HepG2 (cell line): ENCODE measurements around the gene ZNF546. TPM values are rescaled to one million over a fixed set of nuclear protein-coding genes. Genes with fewer than 3 reads are reported as not detected.

Experiments used
- ATAC-seq: fragments of 200-7000 bp; cut with Tn5 transposase; 3 replicates; pipeline ENCODE4 v1.9.1; 2020; ENCODE audit warnings: mild to moderate bottlenecking, moderate library complexity
- BruUV-seq: library from RNA; stranded (reverse); fragments of 400-500 nt; replicated peaks from 2 replicates; lab custom pipeline; 2021; lab: Mats Ljungman, UMichigan
- CTCF ChIA-PET: fragments of 300-600 bp; formaldehyde crosslinking; extraction: SDS; loops from one replicate; lab custom pipeline; 2021; ENCODE audit warnings: low total read pairs, inconsistent platforms, low intra/inter-chr PET ratio; lab: Yijun Ruan, JAX
- POLR2A ChIA-PET: fragments of 350-600 bp; sonication (Branson Sonifier 250); formaldehyde crosslinking; loops from one replicate; lab custom pipeline; 2020; ENCODE audit warnings: antibody characterized with exemption, inconsistent platforms; lab: Yijun Ruan, JAX
- DNase-seq: peaks from one replicate; pipeline ENCODE4 v3.0.0-alpha.2; 2015; ENCODE audit warnings: low spot score
- FAIRE-seq: peaks from 3 replicates; lab custom pipeline; 2011; peaks lifted over from hg19 to GRCh38; lab: Jason Lieb, UNC
- H2AFZ ChIP-seq: one replicate; pipeline ENCODE4 v1.6.1; 2011; ENCODE audit warnings: low read length, inconsistent platforms
- H3K27ac ChIP-seq: fragments of 300-600 bp; 3 replicates; pipeline ENCODE4 v1.8.0; 2011; ENCODE audit warnings: mixed run types, mild to moderate bottlenecking, mixed read lengths, low read length, inconsistent platforms; ENCODE audit not compliant: insufficient read depth; ENCODE audit errors: extremely low read length
- H3K27me3 ChIP-seq, 2 experiments: fragments of 200-600 bp in 1 of 2; 2 replicates in 1 of 2; 3 replicates in 1 of 2; pipeline versions ENCODE4 v1.6.0 to v1.8.0; 2011; ENCODE audit warnings: low read length in 2 of 2, mild to moderate bottlenecking in 2 of 2, moderate library complexity in 2 of 2, inconsistent platforms in 1 of 2; ENCODE audit not compliant: insufficient read depth in 2 of 2, control insufficient read depth in 1 of 2
- H3K36me3 ChIP-seq, 2 experiments: fragments of 200-600 bp in 1 of 2; replicated peaks in 1 of 2; 2 replicates in 1 of 2; 3 replicates in 1 of 2; pipeline versions ENCODE4 v1.5.1 to v1.8.0; 2011; ENCODE audit warnings: low read length in 2 of 2, inconsistent platforms in 1 of 2; ENCODE audit not compliant: insufficient read depth in 2 of 2, control insufficient read depth in 1 of 2
- H3K4me1 ChIP-seq: 2 replicates; pipeline ENCODE4 v1.5.1; 2012; ENCODE audit warnings: low read length, inconsistent platforms; ENCODE audit not compliant: insufficient read depth
- H3K4me2 ChIP-seq: 2 replicates; pipeline ENCODE4 v1.6.0; 2011; ENCODE audit warnings: low read depth, low read length, inconsistent platforms
- H3K4me3 ChIP-seq, 3 experiments: fragments of 200-600 bp in 1 of 3; sonication (generic), shearing (Covaris generic) in 1 of 3; replicated peaks in 1 of 3; 2 replicates each; pipeline ENCODE4 v1.5.1; 2011 to 2016; ENCODE audit warnings: low read length in 3 of 3, inconsistent platforms in 2 of 3, low read depth in 2 of 3, mild to moderate bottlenecking in 2 of 3, control low read depth in 1 of 3, mixed read lengths in 1 of 3; ENCODE audit not compliant: insufficient read depth in 1 of 3
- H3K79me2 ChIP-seq: one replicate; pipeline ENCODE4 v1.6.1; 2011; ENCODE audit warnings: low read length, inconsistent platforms; ENCODE audit not compliant: insufficient read depth
- H3K9ac ChIP-seq: 2 replicates; pipeline ENCODE4 v1.6.0; 2011; ENCODE audit warnings: mild to moderate bottlenecking, low read depth, low read length, inconsistent platforms; ENCODE audit not compliant: insufficient read depth
- H3K9me3 ChIP-seq: 2 replicates; pipeline ENCODE4 v1.5.1; 2012; ENCODE audit warnings: mild to moderate bottlenecking, low read length
- H4K20me1 ChIP-seq: 2 replicates; pipeline ENCODE4 v1.6.0; 2011; ENCODE audit warnings: inconsistent platforms, mild to moderate bottlenecking, low read length, moderate library complexity; ENCODE audit not compliant: insufficient read depth
- ATAD3A ChIP-seq: sonication (generic); formaldehyde crosslinking; IDR thresholded peaks from 2 replicates; pipeline ENCODE4 v1.4.0; 2020; ENCODE audit warnings: missing genetic modification reagents
- CREB1 ChIP-seq, 2 experiments: fragments of 450-650 bp in 1 of 2; IDR thresholded peaks; 2 replicates each; pipeline ENCODE4 v1.6.1; 2016 to 2017; ENCODE audit warnings: control low read depth in 1 of 2, mild to moderate bottlenecking in 1 of 2, missing compliant biosample characterization in 1 of 2, missing genetic modification characterization in 1 of 2
- DNMT3B ChIP-seq: conservative IDR thresholded peaks from 2 replicates; pipeline ENCODE4 v1.6.1; 2016; ENCODE audit warnings: missing biosample characterization, control low read depth
- EEA1 ChIP-seq: sonication (generic); formaldehyde crosslinking; IDR thresholded peaks from 2 replicates; pipeline ENCODE4 v1.5.1; 2020; ENCODE audit warnings: mild to moderate bottlenecking, missing genetic modification reagents, borderline replicate concordance
- MBD4 ChIP-seq: IDR thresholded peaks from 2 replicates; pipeline ENCODE4 v1.6.1; 2012; ENCODE audit warnings: low read length, inconsistent platforms, borderline replicate concordance
- MYC ChIP-seq: sonication (generic); formaldehyde crosslinking; IDR thresholded peaks from 2 replicates; pipeline ENCODE4 v1.9.0; 2021; ENCODE audit warnings: missing genetic modification reagents, borderline replicate concordance
- ZNF251 ChIP-seq: sonication (generic); formaldehyde crosslinking; IDR thresholded peaks from 2 replicates; pipeline ENCODE4 v1.9.0; 2021; ENCODE audit warnings: mild to moderate bottlenecking, missing genetic modification reagents
- ZNF30 ChIP-seq: sonication (generic); formaldehyde crosslinking; IDR thresholded peaks from 2 replicates; pipeline ENCODE4 v1.5.0; 2020; ENCODE audit warnings: mild to moderate bottlenecking, missing genetic modification reagents
- ZNF569 ChIP-seq: sonication (generic); formaldehyde crosslinking; IDR thresholded peaks from 2 replicates; pipeline ENCODE4 v1.5.0; 2020; ENCODE audit warnings: mild to moderate bottlenecking, missing genetic modification reagents, moderate library complexity, borderline replicate concordance
- ZNF841 ChIP-seq: sonication (generic); formaldehyde crosslinking; IDR thresholded peaks from 2 replicates; pipeline ENCODE4 v1.8.1; 2023; ENCODE audit warnings: missing genetic modification reagents, borderline replicate concordance
- WGBS: methylation state at CpG from one replicate; pipeline ENCODE4 v1.1.6; 2017; ENCODE audit warnings: low lambda C conversion rate; 5-methylcytosine and 5-hydroxymethylcytosine counted together
- in situ Hi-C: cut with HindIII; loops from 2 replicates; pipeline ENCODE4 v1.10.0; 2017; ENCODE audit warnings: low pct_unique_long_range_greater_than_20kb; ENCODE audit not compliant: extremely low pct_ligation_motif_present
- intact Hi-C: fragments of 100-400 bp; cut with micrococcal nuclease; formaldehyde crosslinking; loops from one replicate; pipeline ENCODE4 v1.10.0; 2022; ENCODE audit not compliant: unreplicated experiment
- polyA plus RNA-seq, 8 experiments: library from polyadenylated mRNA; depleted of rRNA in 3 of 8; stranded (reverse) in 7 of 8; unstranded in 1 of 8; fragments of >200 nt; fragmentation: Illumina TruSeq in 4 of 8; extraction: Trizol in 4 of 8; gene quantifications; 2 replicates each; pipeline versions ENCODE4 v1.2.1 to v1.2.3, GENCODE V29; 2011 to 2016; ENCODE audit warnings: low read depth in 4 of 8, missing spikeins in 1 of 8, mixed read lengths in 1 of 8; ENCODE audit not compliant: insufficient read depth in 1 of 8
- total RNA-seq, 5 experiments: library from RNA; depleted of rRNA; stranded (reverse); fragments of >200 nt; fragmentation: Illumina TruSeq; extraction: Trizol; gene quantifications; 2 replicates each; pipeline ENCODE4 v1.2.3, GENCODE V29; 2016; ENCODE audit warnings: low read depth in 1 of 5
- TF ChIP-seq, protein P1 (sequence below): sonication (generic); formaldehyde crosslinking; IDR thresholded peaks from 2 replicates; pipeline ENCODE4 v1.9.0; 2021; ENCODE audit warnings: mild to moderate bottlenecking, missing genetic modification reagents
- TF ChIP-seq, protein P2 (sequence below): sonication (generic); formaldehyde crosslinking; IDR thresholded peaks from 2 replicates; pipeline ENCODE4 v1.4.0; 2020; ENCODE audit warnings: mild to moderate bottlenecking, missing genetic modification reagents
- TF ChIP-seq, protein P3 (sequence below): IDR thresholded peaks from 2 replicates; pipeline ENCODE4 v1.6.1; 2016
- TF ChIP-seq, protein P4 (sequence below): IDR thresholded peaks from 2 replicates; pipeline ENCODE4 v1.6.1; 2018; ENCODE audit warnings: missing genetic modification reagents, mild to moderate bottlenecking, missing compliant biosample characterization

The ZNF546 gene
- total and polyA plus RNA-seq, 2 of the 13 experiments (the other 11 are each of a cell fraction or from before 2014, with no cell fraction given): 2.2 to 4.1 TPM

DNA sequence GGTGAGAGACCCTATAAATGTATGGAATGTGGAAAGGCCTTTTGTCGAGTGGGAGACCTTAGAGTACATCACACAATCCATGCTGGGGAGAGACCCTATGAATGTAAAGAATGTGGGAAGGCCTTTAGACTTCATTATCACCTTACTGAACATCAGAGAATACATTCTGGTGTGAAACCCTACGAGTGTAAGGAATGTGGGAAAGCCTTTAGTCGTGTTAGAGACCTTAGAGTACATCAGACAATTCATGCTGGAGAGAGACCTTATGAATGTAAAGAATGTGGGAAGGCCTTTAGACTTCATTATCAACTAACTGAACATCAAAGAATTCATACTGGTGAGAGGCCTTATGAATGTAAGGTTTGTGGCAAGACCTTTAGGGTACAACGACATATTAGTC, 17.1 kb downstream of the ZNF546 start (continued):
- TF ChIP-seq, protein P1, sequence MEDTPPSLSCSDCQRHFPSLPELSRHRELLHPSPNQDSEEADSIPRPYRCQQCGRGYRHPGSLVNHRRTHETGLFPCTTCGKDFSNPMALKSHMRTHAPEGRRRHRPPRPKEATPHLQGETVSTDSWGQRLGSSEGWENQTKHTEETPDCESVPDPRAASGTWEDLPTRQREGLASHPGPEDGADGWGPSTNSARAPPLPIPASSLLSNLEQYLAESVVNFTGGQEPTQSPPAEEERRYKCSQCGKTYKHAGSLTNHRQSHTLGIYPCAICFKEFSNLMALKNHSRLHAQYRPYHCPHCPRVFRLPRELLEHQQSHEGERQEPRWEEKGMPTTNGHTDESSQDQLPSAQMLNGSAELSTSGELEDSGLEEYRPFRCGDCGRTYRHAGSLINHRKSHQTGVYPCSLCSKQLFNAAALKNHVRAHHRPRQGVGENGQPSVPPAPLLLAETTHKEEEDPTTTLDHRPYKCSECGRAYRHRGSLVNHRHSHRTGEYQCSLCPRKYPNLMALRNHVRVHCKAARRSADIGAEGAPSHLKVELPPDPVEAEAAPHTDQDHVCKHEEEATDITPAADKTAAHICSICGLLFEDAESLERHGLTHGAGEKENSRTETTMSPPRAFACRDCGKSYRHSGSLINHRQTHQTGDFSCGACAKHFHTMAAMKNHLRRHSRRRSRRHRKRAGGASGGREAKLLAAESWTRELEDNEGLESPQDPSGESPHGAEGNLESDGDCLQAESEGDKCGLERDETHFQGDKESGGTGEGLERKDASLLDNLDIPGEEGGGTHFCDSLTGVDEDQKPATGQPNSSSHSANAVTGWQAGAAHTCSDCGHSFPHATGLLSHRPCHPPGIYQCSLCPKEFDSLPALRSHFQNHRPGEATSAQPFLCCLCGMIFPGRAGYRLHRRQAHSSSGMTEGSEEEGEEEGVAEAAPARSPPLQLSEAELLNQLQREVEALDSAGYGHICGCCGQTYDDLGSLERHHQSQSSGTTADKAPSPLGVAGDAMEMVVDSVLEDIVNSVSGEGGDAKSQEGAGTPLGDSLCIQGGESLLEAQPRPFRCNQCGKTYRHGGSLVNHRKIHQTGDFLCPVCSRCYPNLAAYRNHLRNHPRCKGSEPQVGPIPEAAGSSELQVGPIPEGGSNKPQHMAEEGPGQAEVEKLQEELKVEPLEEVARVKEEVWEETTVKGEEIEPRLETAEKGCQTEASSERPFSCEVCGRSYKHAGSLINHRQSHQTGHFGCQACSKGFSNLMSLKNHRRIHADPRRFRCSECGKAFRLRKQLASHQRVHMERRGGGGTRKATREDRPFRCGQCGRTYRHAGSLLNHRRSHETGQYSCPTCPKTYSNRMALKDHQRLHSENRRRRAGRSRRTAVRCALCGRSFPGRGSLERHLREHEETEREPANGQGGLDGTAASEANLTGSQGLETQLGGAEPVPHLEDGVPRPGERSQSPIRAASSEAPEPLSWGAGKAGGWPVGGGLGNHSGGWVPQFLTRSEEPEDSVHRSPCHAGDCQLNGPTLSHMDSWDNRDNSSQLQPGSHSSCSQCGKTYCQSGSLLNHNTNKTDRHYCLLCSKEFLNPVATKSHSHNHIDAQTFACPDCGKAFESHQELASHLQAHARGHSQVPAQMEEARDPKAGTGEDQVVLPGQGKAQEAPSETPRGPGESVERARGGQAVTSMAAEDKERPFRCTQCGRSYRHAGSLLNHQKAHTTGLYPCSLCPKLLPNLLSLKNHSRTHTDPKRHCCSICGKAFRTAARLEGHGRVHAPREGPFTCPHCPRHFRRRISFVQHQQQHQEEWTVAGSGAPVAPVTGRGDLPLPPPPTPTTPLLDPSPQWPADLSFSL (CRISPR knock-in tag): no peak
- no peak for TF ChIP-seq ZNF30 (CRISPR knock-in tag)
- TF ChIP-seq CREB1 (IDR thresholded peaks at IDR 0.05): no peak
- TF ChIP-seq CREB1 (CRISPR knock-in tag; IDR thresholded peaks at IDR 0.05): no peak
- no peak for TF ChIP-seq ZNF841 (CRISPR knock-in tag)
- TF ChIP-seq DNMT3B: no peak
- TF ChIP-seq, all 625 proteins: peak for 0

DNA sequence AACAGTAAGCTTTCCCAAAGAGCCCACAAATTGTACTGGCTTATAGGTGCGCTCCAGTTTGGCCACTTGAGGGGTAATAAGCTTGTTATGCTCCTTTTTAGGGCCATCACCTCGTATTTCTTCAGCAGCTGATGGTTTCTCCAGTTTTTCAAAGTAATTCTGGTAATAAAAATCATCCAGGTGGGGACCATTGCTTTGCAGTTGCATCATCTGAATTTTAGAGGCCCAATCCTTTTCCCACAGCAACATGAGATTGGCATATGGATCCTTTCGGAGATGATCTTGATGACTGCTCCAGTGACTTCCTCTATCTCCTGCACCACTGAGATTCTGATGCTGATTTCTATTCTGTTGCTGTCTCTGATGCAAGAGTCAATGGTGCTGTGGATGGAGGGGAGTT, 27.1 kb downstream of the ZNF546 start:
- intact Hi-C loops (no loop called here), in situ Hi-C loops (no loop called here)
- DNase-seq (no peak), FAIRE-seq (no peak), ATAC-seq (no peak)
- H3K4me3 ChIP-seq: no peak overlapping the region
- BruUV-seq: no TSS peak
- WGBS: 63% methylated on average over 3 of the region's 3 CpGs
- H3K79me2 ChIP-seq: no peaks in the 10 kb centered on the region
- peaks cover 64% of the 10 kb centered on the region for H3K9me3 ChIP-seq
- H3K9ac ChIP-seq: no peak overlapping the region
- no peaks in the 10 kb centered on the region for H4K20me1 ChIP-seq
- H3K4me1 ChIP-seq: no peaks in the 10 kb centered on the region
- H3K4me2 ChIP-seq: no peak overlapping the region
- H2AFZ ChIP-seq: no peak overlapping the region
- H3K36me3 ChIP-seq: no peaks in the 10 kb centered on the region
- no peaks in the 10 kb centered on the region for H3K27me3 ChIP-seq
- CTCF ChIA-PET: no interaction called here
- H3K27ac ChIP-seq: no peak overlapping the region
- POLR2A ChIA-PET: no interaction called here
- no peak for TF ChIP-seq EEA1
- TF ChIP-seq, protein P2, sequence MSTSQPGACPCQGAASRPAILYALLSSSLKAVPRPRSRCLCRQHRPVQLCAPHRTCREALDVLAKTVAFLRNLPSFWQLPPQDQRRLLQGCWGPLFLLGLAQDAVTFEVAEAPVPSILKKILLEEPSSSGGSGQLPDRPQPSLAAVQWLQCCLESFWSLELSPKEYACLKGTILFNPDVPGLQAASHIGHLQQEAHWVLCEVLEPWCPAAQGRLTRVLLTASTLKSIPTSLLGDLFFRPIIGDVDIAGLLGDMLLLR (CRISPR knock-in tag): no peak
- TF ChIP-seq MYC: no peak
- TF ChIP-seq, protein P3, sequence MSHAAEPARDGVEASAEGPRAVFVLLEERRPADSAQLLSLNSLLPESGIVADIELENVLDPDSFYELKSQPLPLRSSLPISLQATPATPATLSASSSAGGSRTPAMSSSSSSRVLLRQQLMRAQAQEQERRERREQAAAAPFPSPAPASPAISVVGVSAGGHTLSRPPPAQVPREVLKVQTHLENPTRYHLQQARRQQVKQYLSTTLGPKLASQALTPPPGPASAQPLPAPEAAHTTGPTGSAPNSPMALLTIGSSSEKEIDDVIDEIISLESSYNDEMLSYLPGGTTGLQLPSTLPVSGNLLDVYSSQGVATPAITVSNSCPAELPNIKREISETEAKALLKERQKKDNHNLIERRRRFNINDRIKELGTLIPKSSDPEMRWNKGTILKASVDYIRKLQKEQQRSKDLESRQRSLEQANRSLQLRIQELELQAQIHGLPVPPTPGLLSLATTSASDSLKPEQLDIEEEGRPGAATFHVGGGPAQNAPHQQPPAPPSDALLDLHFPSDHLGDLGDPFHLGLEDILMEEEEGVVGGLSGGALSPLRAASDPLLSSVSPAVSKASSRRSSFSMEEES (CRISPR knock-in tag): no peak
- TF ChIP-seq ZNF251 (CRISPR knock-in tag): no peak
- no peak for TF ChIP-seq MBD4
- TF ChIP-seq, protein P4, sequence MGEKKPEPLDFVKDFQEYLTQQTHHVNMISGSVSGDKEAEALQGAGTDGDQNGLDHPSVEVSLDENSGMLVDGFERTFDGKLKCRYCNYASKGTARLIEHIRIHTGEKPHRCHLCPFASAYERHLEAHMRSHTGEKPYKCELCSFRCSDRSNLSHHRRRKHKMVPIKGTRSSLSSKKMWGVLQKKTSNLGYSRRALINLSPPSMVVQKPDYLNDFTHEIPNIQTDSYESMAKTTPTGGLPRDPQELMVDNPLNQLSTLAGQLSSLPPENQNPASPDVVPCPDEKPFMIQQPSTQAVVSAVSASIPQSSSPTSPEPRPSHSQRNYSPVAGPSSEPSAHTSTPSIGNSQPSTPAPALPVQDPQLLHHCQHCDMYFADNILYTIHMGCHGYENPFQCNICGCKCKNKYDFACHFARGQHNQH (CRISPR knock-in tag): no peak
- TF ChIP-seq ZNF569 (CRISPR knock-in tag): no peak
- TF ChIP-seq ATAD3A (CRISPR knock-in tag): no peak
